ENCODE results near the gene SUB1.
"Not testable (repeated sequence)": the region's sequence is repeated elsewhere in the genome, so short reads cannot be mapped to it uniquely, and the experiment has no call there.

Gene SUB1

DNA sequence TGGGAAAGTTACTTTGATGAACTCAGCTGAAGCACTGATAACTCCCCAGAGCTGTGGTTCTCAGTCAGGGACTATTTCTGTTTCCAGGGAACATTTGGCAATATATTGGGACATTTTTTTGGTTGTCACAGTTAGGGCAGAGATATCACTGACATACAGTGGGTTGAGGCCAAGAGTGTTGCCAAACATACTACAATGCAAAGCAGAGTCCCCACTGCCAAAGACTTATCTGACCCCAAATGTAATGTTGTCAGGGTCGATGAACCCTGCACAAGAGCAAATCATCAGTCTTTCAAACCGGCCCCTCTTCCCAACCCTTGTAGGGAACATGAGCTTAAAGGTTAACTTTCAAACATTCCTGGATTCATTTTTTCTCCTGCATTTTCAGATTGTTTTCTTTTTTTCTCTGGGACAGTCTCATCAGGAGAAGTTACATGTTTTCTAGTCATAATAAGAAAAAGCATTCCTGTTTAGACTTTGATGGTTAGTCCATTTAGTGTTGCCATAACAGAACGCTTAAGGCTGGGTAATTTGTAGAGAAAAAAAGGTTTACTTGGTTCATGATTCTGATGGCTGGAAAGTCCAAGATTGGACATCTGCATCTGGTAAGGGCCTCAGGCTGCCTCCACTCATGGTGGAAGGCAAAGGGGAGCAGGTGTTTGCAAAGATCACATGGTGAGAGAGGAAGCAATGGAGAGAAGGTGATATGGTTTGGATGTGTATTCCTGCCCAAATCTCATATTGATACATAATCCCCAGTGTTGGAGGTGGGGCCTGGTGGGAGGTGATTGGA lies 18.8 kb upstream of the SUB1 start:
- no peak for DNase-seq (ENCODE audit: low read depth)

- DNase-seq (ENCODE audit: low read depth), result no peak
These were observed 14.2 kb upstream of the SUB1 start for GRCh38 chr5:32571128-32571527.

- no peak for DNase-seq (ENCODE audit: low read depth)
These were observed 12.4 kb upstream of the SUB1 start for GRCh38 chr5:32572778-32573480.

- not testable (repeated sequence) for DNase-seq (ENCODE audit: low read depth)
These were observed 11.9 kb upstream of the SUB1 start for GRCh38 chr5:32573481-32573854.

- DNase-seq (ENCODE audit: low read depth), result no peak
These were observed 10.7 kb upstream of the SUB1 start for GRCh38 chr5:32574540-32575175.

DNA sequence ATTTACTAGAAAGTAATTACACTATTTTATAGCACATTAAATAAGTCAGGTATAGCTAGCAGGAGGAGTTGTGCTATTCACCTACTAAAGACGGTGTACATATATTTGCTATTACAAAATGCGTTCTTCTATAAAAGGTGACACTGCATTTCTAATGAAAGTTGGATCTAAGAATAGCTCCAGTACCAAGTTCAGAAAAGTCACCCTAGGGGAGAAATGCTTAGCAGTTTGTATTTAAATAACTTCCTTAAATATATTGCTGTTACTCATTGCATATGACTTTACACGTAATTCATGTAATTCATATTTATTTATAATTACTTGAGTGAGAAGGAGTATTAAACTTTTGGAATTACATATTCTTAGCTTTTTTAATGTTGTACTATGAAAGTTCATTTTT lies 7.0 kb upstream of the SUB1 start:
- DNase-seq (ENCODE audit: low read depth), result no peak

DNA sequence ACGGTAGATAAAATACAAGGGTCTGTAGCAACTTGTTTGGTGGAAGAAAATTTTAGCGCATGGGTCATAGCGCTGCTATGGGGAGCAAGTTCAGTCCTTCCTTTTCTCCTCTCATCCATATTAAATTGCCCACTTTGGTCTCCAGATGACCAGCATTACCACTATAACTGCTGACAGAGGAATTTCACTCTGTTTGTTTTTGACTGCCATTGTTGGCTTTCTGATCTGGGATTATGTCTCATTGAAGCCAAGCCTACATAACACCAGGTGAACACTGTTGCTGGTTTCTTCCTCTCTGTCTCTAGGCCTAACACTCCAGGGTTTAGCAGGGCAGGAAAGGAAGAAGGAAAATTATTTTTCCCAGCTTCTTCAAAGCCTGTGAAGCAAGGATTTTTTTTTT lies 6.6 kb upstream of the SUB1 start:
- no peak for DNase-seq (ENCODE audit: low read depth)

- DNase-seq (ENCODE audit: low read depth), result no peak
These were observed 4.2 kb upstream of the SUB1 start for GRCh38 chr5:32581010-32581785.

- DNase-seq (ENCODE audit: low read depth), result no peak
These were observed 1.6 kb upstream of the SUB1 start for GRCh38 chr5:32583582-32584232.

GRCh38 chr5:32584646-32585045 lies 711 bp upstream of the SUB1 start:
- DNase-seq (ENCODE audit: low read depth), result no peak

DNA sequence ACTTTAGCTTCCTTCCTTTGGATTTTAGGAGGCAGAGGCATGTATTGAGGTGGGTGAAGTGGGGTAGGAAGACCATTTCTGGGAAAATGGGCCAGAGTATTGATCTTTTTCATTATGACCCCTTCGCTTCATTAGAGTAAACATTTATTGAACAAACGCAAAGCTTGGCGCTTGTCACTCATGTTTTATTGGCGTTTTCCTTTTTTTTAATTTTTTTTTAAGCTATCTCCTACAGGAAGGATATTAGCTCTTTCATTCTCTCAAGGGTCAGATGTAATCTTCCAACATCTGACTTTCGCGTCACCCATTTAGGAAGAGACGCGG lies 273 bp upstream of the SUB1 start:
- DNase-seq (ENCODE audit: low read depth), result no peak

DNA sequence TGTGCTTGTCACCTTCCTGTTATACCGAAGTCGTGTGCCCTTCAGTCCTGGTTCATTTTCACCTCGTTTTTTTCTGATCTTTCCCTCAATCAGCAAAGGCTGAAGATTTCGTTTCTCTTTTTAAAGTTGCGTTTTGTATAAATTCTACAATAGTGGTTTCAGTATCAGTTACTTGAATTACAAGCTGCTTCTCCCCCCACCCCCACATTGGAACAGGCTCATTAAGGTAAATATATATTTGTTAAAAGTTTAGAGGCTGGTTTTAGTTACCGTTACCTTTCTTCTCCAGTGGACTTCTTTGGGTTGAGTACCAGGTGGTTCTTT lies 881 bp downstream of the SUB1 start:
- peak; percentile 15 for DNase-seq (ENCODE audit: low read depth)

GRCh38 chr5:32587067-32587551 lies 1.8 kb downstream of the SUB1 start:
- DNase-seq (ENCODE audit: low read depth), result no peak

DNA sequence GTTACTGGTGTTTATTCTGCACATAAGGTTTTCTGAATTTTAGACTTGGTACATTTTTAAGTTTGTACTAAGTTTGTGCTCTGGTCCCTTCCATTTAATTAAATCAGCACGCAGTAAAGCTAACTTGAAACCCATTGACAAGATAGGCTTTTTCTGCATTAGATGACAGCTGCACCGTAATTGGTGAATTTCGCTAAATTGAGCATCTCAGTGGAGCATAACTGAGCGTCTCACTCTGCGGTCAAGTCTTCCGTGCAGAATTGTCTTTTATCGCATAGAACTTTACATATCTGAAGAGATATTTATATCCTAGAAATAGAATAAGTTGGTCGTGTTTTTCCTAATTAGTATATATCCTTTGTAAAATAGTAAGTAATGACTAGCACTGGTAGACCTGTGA lies 4.1 kb downstream of the SUB1 start:
- no peak for DNase-seq (ENCODE audit: low read depth)

DNA sequence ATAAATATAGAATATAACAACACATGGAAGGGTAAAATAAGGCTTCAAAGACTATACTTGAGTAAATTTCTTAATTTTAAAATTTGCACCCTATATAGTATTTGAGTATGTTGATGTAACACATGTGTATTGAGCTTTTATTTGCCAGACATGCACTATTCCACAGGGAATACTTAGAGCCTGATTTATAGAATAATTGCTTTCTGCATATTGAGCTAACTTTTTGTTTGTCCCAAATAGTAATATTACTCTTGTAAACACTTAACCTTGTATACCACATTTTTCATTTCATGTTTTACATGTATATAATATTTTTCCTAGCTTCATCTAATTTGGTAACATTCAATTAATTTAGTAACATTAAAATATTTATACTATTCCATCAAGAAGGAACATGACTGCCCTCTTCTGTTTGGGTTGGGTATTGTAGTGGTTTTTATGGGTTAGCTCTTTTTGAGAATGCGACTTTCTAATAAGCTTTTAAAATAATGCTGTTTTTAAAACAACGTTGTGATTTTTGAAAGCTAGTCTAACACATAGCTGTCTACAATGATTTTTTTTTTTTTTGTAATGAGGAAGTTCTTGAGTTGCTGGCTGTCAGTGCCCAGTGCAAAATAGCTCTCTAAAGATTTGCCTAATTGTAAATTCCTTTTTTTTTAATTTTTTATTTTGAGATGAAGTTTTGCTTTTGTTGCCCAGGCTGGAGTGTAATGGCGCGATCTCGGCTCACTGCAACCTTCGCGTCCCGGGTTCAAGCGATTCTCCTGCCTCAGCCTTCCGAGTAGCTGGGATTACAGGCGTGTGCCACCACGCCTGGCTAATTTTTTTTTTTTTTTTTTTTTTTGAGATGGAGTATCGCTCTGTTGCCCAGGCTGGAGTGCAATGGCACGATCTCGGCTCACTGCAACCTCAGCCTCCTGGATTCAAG lies 4.8 kb downstream of the SUB1 start:
- DNase-seq (ENCODE audit: low read depth), result peak; percentile 20

DNA sequence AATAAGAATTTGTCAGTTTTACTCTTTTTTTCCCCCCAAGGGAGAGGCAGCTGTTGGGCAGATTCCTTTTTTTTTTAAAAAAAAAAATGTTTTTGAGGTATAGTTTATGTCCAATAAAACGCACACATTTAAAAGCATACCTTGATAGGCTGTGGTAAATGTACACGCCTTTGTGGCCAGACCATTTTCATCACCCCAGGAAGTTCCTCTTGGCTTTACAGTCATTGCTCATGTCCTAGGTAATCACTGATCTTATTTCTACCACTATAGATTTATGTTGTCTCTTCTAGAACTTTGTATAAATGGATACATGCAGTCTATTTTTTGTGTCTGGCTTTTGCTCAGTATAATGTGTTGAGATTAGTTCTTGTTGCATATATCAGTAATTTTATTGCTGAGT lies 9.8 kb downstream of the SUB1 start:
- DNase-seq (ENCODE audit: low read depth), result no peak

GRCh38 chr5:32597041-32597629 lies 11.8 kb downstream of the SUB1 start:
- no peak for DNase-seq (ENCODE audit: low read depth)

- DNase-seq (ENCODE audit: low read depth), result no peak
These were observed 13.0 kb downstream of the SUB1 start for GRCh38 chr5:32598260-32598937.

DNA sequence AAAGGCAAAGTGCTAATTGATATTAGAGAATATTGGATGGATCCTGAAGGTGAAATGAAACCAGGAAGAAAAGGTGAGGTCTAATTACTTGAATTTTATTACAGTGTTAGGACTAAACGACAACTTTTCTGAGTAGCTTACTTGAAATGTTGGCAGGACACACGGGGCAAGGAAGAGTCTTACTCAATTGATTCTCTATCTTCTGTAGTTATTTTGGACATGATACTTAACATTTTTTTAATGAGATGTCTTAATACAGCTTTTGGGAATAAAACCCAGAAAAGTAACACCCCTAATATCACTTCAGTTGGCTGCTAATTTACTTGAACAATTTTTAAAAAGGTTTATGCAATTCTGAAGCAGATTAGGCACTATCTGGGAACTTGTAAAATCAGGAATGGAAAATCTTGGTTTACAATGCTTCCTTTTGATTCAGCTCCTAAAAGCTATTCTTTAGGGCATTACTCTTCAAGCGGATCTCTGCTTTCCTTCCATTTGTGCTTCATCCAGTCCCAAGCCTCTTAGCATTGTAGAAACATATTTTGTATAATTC lies 13.7 kb downstream of the SUB1 start:
- no peak for DNase-seq (ENCODE audit: low read depth)

Measured in activated T-cell treated with anti-CD3 and anti-CD28 coated beads for 24 hours (primary cell).